ENCODE measurements around the gene GTF3C1.

Gene GTF3C1, protein sequence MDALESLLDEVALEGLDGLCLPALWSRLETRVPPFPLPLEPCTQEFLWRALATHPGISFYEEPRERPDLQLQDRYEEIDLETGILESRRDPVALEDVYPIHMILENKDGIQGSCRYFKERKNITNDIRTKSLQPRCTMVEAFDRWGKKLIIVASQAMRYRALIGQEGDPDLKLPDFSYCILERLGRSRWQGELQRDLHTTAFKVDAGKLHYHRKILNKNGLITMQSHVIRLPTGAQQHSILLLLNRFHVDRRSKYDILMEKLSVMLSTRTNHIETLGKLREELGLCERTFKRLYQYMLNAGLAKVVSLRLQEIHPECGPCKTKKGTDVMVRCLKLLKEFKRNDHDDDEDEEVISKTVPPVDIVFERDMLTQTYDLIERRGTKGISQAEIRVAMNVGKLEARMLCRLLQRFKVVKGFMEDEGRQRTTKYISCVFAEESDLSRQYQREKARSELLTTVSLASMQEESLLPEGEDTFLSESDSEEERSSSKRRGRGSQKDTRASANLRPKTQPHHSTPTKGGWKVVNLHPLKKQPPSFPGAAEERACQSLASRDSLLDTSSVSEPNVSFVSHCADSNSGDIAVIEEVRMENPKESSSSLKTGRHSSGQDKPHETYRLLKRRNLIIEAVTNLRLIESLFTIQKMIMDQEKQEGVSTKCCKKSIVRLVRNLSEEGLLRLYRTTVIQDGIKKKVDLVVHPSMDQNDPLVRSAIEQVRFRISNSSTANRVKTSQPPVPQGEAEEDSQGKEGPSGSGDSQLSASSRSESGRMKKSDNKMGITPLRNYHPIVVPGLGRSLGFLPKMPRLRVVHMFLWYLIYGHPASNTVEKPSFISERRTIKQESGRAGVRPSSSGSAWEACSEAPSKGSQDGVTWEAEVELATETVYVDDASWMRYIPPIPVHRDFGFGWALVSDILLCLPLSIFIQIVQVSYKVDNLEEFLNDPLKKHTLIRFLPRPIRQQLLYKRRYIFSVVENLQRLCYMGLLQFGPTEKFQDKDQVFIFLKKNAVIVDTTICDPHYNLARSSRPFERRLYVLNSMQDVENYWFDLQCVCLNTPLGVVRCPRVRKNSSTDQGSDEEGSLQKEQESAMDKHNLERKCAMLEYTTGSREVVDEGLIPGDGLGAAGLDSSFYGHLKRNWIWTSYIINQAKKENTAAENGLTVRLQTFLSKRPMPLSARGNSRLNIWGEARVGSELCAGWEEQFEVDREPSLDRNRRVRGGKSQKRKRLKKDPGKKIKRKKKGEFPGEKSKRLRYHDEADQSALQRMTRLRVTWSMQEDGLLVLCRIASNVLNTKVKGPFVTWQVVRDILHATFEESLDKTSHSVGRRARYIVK (N-terminal part only)

DNA sequence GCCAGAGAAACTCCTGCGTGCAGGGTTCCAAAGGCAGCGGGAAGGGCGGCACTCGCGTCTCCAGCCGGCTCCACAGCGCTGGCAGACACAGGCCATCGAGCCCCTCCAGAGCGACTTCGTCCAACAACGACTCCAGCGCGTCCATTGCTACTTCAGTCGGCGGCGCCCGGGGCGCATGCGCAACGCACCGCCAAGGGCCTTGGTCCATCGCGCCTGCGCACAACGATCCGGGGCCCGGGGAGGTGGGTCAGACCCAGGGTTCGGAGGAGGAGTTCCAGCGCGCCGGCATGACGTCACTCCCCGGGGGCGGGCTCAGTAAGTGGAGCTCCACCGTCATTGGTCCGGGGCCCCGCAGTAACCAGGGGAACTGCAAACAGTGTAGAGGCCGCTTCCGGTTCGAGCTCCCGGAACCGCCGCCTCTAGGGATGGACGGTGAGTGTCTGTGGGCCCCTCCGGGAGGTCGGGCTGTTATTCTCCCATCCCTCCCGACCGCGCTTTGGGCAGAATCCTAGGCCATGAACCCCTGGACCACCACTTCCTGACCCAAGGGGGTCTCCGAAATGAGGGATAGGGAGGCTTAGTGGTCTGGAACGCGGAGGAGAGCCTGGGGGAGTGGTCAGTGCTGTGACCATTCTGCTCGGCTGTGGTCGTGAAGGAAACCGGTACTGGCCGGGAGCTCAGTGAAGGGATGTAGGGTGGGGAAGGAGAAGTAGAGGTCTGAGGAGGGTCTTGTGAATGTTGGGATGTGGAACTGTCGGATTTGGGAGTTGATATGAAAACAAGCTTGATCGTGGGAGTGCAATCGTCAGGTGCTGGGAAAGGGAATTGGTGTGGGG, at the start of gene GTF3C1, which contains the start of gene KATNIP:
Gene GTF3C1, minus strand, starts transcription at position 168 of the 836 bp plus-strand sequence. Its CDS starts 23 bp downstream, at position 145.
Gene KATNIP, plus strand, starts transcription at position 399 of the 836 bp plus-strand sequence. Its CDS starts 27 bp downstream, at position 426.
- no peaks in the 10 kb centered on the region for H3K9me3 ChIP-seq (ENCODE audit: control insufficient read depth in 1 of 2, low read length in 2 of 2)
- peak within 1 kb of the TSS; percentile 48 for H3K27ac ChIP-seq (ENCODE audit: low read depth, low read length)
- peak within 1 kb of the TSS; percentile 89 to 100 for H3K4me3 ChIP-seq (ENCODE audit: low read depth in 1 of 2, low read length in 2 of 2)
- peaks cover 22 to 24% of the 10 kb centered on the region in 2 donors for H3K4me1 ChIP-seq (ENCODE audit: control insufficient read depth in 1 of 2, insufficient read depth in 2 of 2, low read length in 2 of 2)
- peaks cover 4 to 5% of the 10 kb centered on the region in 2 donors for H3K36me3 ChIP-seq (ENCODE audit: control insufficient read depth in 1 of 2, insufficient read depth in 2 of 2, low read length in 2 of 2)
- no peaks in the 10 kb centered on the region for H3K27me3 ChIP-seq (ENCODE audit: control insufficient read depth in 1 of 2, insufficient read depth in 2 of 2, low read length in 2 of 2)
- H3K9ac ChIP-seq (ENCODE audit: low read depth in 1 of 2, low read length in 2 of 2) = peak within 1 kb of the TSS; percentile 79 to 90

- no peak overlapping the region for H3K9ac ChIP-seq (ENCODE audit: low read depth in 1 of 2, low read length in 2 of 2)
- H3K27me3 ChIP-seq (ENCODE audit: control insufficient read depth in 1 of 2, insufficient read depth in 2 of 2, low read length in 2 of 2) = no peaks in the 10 kb centered on the region
- H3K4me3 ChIP-seq (ENCODE audit: low read depth in 1 of 2, low read length in 2 of 2) = no peak overlapping the region
These were observed 49.3 kb upstream of the GTF3C1 start for GRCh38 chr16:27598931-27599565.

DNA sequence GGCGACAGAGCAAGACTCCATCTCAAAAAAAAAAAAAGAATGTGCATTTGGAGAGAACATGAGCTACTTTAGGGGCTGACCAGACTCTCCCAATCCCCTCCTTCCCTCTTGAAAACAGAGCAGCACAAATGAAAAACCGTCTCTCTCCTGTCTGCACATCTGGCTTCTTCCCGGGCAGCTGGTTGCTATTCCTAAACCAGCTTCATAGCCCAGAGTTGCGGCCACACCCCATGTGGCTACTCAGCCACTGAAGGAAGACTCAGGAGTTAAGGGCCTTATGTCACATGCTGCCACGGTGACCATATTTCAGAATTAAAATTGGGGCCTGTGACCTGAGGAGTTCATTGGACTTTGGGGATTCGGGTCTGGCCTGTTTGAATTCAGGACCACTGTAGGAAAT, 48.5 kb upstream of the GTF3C1 start:
- Histone ChIP-seq H3K27me3 (ENCODE audit: control insufficient read depth in 1 of 2, insufficient read depth in 2 of 2, low read length in 2 of 2) (no peaks in the 10 kb centered on the region), H3K27ac (ENCODE audit: low read depth, low read length) (no peak overlapping the region), H3K9me3 (ENCODE audit: control insufficient read depth in 1 of 2, low read length in 2 of 2) (no peaks in the 10 kb centered on the region), H3K4me3 (ENCODE audit: low read depth in 1 of 2, low read length in 2 of 2) (no peak overlapping the region), H3K4me1 (ENCODE audit: control insufficient read depth in 1 of 2, insufficient read depth in 2 of 2, low read length in 2 of 2) (no peaks in the 10 kb centered on the region), H3K36me3 (ENCODE audit: control insufficient read depth in 1 of 2, insufficient read depth in 2 of 2, low read length in 2 of 2) (no peaks in the 10 kb centered on the region), H3K9ac (ENCODE audit: low read depth in 1 of 2, low read length in 2 of 2) (no peak overlapping the region)

More at GRCh38 chr16:27598931-27599565, 49.3 kb upstream of the GTF3C1 start:
- Histone ChIP-seq H3K27ac (ENCODE audit: low read depth, low read length) (no peak overlapping the region), H3K36me3 (ENCODE audit: control insufficient read depth in 1 of 2, insufficient read depth in 2 of 2, low read length in 2 of 2) (no peaks in the 10 kb centered on the region), H3K4me1 (ENCODE audit: control insufficient read depth in 1 of 2, insufficient read depth in 2 of 2, low read length in 2 of 2) (no peaks in the 10 kb centered on the region), H3K9me3 (ENCODE audit: control insufficient read depth in 1 of 2, low read length in 2 of 2) (no peaks in the 10 kb centered on the region)

- H3K9ac ChIP-seq (ENCODE audit: low read depth in 1 of 2, low read length in 2 of 2) = no peak overlapping the region
- H3K27ac ChIP-seq (ENCODE audit: low read depth, low read length) = no peak overlapping the region
- H3K4me3 ChIP-seq (ENCODE audit: low read depth in 1 of 2, low read length in 2 of 2) = no peak overlapping the region
- H3K36me3 ChIP-seq (ENCODE audit: control insufficient read depth in 1 of 2, insufficient read depth in 2 of 2, low read length in 2 of 2) = no peaks in the 10 kb centered on the region
- no peaks in the 10 kb centered on the region for H3K27me3 ChIP-seq (ENCODE audit: control insufficient read depth in 1 of 2, insufficient read depth in 2 of 2, low read length in 2 of 2)
- H3K4me1 ChIP-seq (ENCODE audit: control insufficient read depth in 1 of 2, insufficient read depth in 2 of 2, low read length in 2 of 2) = no peaks in the 10 kb centered on the region
- H3K9me3 ChIP-seq (ENCODE audit: control insufficient read depth in 1 of 2, low read length in 2 of 2) = no peaks in the 10 kb centered on the region
These were observed 47.6 kb upstream of the GTF3C1 start for GRCh38 chr16:27597361-27597760.

- no peaks in the 10 kb centered on the region for H3K36me3 ChIP-seq (ENCODE audit: control insufficient read depth in 1 of 2, insufficient read depth in 2 of 2, low read length in 2 of 2)
- H3K4me3 ChIP-seq (ENCODE audit: low read depth in 1 of 2, low read length in 2 of 2) = no peak overlapping the region
- H3K9me3 ChIP-seq (ENCODE audit: control insufficient read depth in 1 of 2, low read length in 2 of 2) = no peaks in the 10 kb centered on the region
- H3K27ac ChIP-seq (ENCODE audit: low read depth, low read length) = no peak overlapping the region
- H3K4me1 ChIP-seq (ENCODE audit: control insufficient read depth in 1 of 2, insufficient read depth in 2 of 2, low read length in 2 of 2) = no peaks in the 10 kb centered on the region
- no peak overlapping the region for H3K9ac ChIP-seq (ENCODE audit: low read depth in 1 of 2, low read length in 2 of 2)
- no peaks in the 10 kb centered on the region for H3K27me3 ChIP-seq (ENCODE audit: control insufficient read depth in 1 of 2, insufficient read depth in 2 of 2, low read length in 2 of 2)
These were observed 46.7 kb upstream of the GTF3C1 start for GRCh38 chr16:27596411-27596810.

GRCh38 chr16:27595993-27596392, 46.3 kb upstream of the GTF3C1 start:
- Histone ChIP-seq H3K27ac (ENCODE audit: low read depth, low read length) (no peak overlapping the region), H3K36me3 (ENCODE audit: control insufficient read depth in 1 of 2, insufficient read depth in 2 of 2, low read length in 2 of 2) (no peaks in the 10 kb centered on the region), H3K9ac (ENCODE audit: low read depth in 1 of 2, low read length in 2 of 2) (no peak overlapping the region), H3K4me3 (ENCODE audit: low read depth in 1 of 2, low read length in 2 of 2) (no peak overlapping the region), H3K27me3 (ENCODE audit: control insufficient read depth in 1 of 2, insufficient read depth in 2 of 2, low read length in 2 of 2) (no peaks in the 10 kb centered on the region), H3K9me3 (ENCODE audit: control insufficient read depth in 1 of 2, low read length in 2 of 2) (no peaks in the 10 kb centered on the region), H3K4me1 (ENCODE audit: control insufficient read depth in 1 of 2, insufficient read depth in 2 of 2, low read length in 2 of 2) (no peaks in the 10 kb centered on the region)

DNA sequence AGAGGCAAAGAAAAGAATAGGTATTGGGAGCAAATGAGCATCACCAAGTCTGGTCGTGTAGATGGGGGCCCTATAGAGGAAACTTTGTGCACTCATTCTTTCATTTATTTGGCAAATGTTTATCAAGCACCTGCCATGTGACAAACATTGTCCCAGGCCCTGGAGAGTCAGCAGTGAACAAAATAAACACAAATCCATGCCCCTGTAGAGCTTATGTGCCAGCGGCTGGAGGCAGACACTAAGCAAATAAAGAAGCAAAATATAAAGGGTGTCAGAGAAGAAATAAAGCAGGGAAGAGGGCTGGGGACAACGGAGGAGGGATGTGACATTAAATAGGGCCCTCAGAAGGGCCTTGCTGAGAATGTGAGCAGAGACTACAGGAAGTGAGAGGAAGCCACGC, 45.8 kb upstream of the GTF3C1 start:
- H3K4me3 ChIP-seq (ENCODE audit: low read depth in 1 of 2, low read length in 2 of 2) = no peak overlapping the region
- no peaks in the 10 kb centered on the region for H3K9me3 ChIP-seq (ENCODE audit: control insufficient read depth in 1 of 2, low read length in 2 of 2)
- H3K27me3 ChIP-seq (ENCODE audit: control insufficient read depth in 1 of 2, insufficient read depth in 2 of 2, low read length in 2 of 2) = no peaks in the 10 kb centered on the region
- H3K9ac ChIP-seq (ENCODE audit: low read depth in 1 of 2, low read length in 2 of 2) = no peak overlapping the region
- H3K4me1 ChIP-seq (ENCODE audit: control insufficient read depth in 1 of 2, insufficient read depth in 2 of 2, low read length in 2 of 2) = no peaks in the 10 kb centered on the region
- no peaks in the 10 kb centered on the region for H3K36me3 ChIP-seq (ENCODE audit: control insufficient read depth in 1 of 2, insufficient read depth in 2 of 2, low read length in 2 of 2)
- no peak overlapping the region for H3K27ac ChIP-seq (ENCODE audit: low read depth, low read length)

DNA sequence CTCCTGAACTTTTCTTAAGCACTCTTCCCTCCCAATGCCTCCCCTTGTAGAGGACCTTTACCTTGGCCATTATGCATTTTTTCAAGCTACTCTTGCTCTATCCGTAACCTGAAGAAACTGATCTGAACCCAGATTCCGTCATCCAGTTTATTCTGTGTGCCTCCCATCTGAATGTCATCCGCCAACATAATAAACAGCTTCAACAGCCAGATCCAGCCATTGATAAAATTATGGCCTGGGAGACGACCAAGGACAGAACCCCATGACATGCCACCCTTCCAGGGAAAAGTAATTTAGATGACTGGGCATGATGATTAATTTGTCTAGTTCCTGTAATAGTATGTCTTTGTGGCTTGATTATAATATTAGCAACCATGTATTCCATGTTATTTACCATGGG, 42.1 kb upstream of the GTF3C1 start:
- Histone ChIP-seq H3K9me3 (ENCODE audit: control insufficient read depth in 1 of 2, low read length in 2 of 2) (no peaks in the 10 kb centered on the region), H3K4me3 (ENCODE audit: low read depth in 1 of 2, low read length in 2 of 2) (no peak overlapping the region), H3K27me3 (ENCODE audit: control insufficient read depth in 1 of 2, insufficient read depth in 2 of 2, low read length in 2 of 2) (no peaks in the 10 kb centered on the region), H3K36me3 (ENCODE audit: control insufficient read depth in 1 of 2, insufficient read depth in 2 of 2, low read length in 2 of 2) (no peaks in the 10 kb centered on the region), H3K27ac (ENCODE audit: low read depth, low read length) (no peak overlapping the region), H3K4me1 (ENCODE audit: control insufficient read depth in 1 of 2, insufficient read depth in 2 of 2, low read length in 2 of 2) (no peaks in the 10 kb centered on the region), H3K9ac (ENCODE audit: low read depth in 1 of 2, low read length in 2 of 2) (no peak overlapping the region)

- H3K9me3 ChIP-seq (ENCODE audit: control insufficient read depth in 1 of 2, low read length in 2 of 2) = no peaks in the 10 kb centered on the region
- no peak overlapping the region for H3K27ac ChIP-seq (ENCODE audit: low read depth, low read length)
- H3K36me3 ChIP-seq (ENCODE audit: control insufficient read depth in 1 of 2, insufficient read depth in 2 of 2, low read length in 2 of 2) = peaks cover 0 to 3% of the 10 kb centered on the region in 2 donors
- H3K4me1 ChIP-seq (ENCODE audit: control insufficient read depth in 1 of 2, insufficient read depth in 2 of 2, low read length in 2 of 2) = no peaks in the 10 kb centered on the region
- H3K9ac ChIP-seq (ENCODE audit: low read depth in 1 of 2, low read length in 2 of 2) = no peak overlapping the region
- H3K27me3 ChIP-seq (ENCODE audit: control insufficient read depth in 1 of 2, insufficient read depth in 2 of 2, low read length in 2 of 2) = no peaks in the 10 kb centered on the region
- no peak overlapping the region for H3K4me3 ChIP-seq (ENCODE audit: low read depth in 1 of 2, low read length in 2 of 2)
These were observed 38.3 kb upstream of the GTF3C1 start for GRCh38 chr16:27588057-27588456.

All from duodenal mucosa (tissue), 2 donors.